IMR-90 (cell line): ENCODE measurements around the gene AGBL1. TPM values are rescaled to one million over a fixed set of nuclear protein-coding genes. Genes with fewer than 3 reads are reported as not detected.

Experiments
- ATAC-seq: fragments of 200-7000 bp; cut with Tn5 transposase; 2 replicates; pipeline ENCODE4 v1.9.1; 2020; ENCODE audit warnings: low read depth, mild to moderate bottlenecking, moderate library complexity
- BruUV-seq: library from RNA; stranded (reverse); fragments of 400-500 nt; replicated peaks from 2 replicates; lab custom pipeline; 2021; lab: Mats Ljungman, UMichigan
- CTCF ChIA-PET: fragments of 300-600 bp; formaldehyde crosslinking; extraction: SDS; loops from one replicate; lab custom pipeline; 2021; ENCODE audit warnings: antibody characterized with exemption; lab: Yijun Ruan, JAX
- POLR2A ChIA-PET: fragments of 300-600 bp; sonication (Branson Sonifier 250); formaldehyde crosslinking; loops from one replicate; lab custom pipeline; 2022; ENCODE audit warnings: antibody characterized with exemption; ENCODE audit not compliant: unreplicated experiment; lab: Charles Lee
- DNase-seq: peaks from one replicate; pipeline ENCODE4 v3.0.0; 2013
- H2AFZ ChIP-seq: replicated peaks from 2 replicates; pipeline ENCODE3; 2013; ENCODE audit warnings: low read length, mild to moderate bottlenecking; ENCODE audit not compliant: poor library complexity
- H2AK5ac ChIP-seq: 2 replicates; pipeline ENCODE4 v1.6.1; 2013; ENCODE audit warnings: low read depth, low read length, inconsistent platforms
- H2AK9ac ChIP-seq: replicated peaks from 2 replicates; pipeline ENCODE3; 2013; ENCODE audit warnings: mild to moderate bottlenecking, low read depth, low read length, moderate library complexity; ENCODE audit not compliant: poor library complexity
- H2BK120ac ChIP-seq: 2 replicates; pipeline ENCODE4 v1.6.1; 2013; ENCODE audit warnings: low read depth, low read length, inconsistent platforms
- H2BK15ac ChIP-seq: 3 replicates; pipeline ENCODE4 v1.6.1; 2013; ENCODE audit warnings: low read depth, low read length, inconsistent platforms
- H2BK20ac ChIP-seq: 2 replicates; pipeline ENCODE4 v1.6.1; 2013; ENCODE audit warnings: low read depth, mild to moderate bottlenecking, inconsistent platforms, low read length, moderate library complexity
- H2BK5ac ChIP-seq: 2 replicates; pipeline ENCODE4 v1.6.1; 2013; ENCODE audit warnings: mild to moderate bottlenecking, low read depth, low read length, inconsistent platforms; ENCODE audit not compliant: poor library complexity, severe bottlenecking
- H3K14ac ChIP-seq: replicated peaks from 2 replicates; pipeline ENCODE4 v1.6.1; 2013; ENCODE audit warnings: low read depth, low read length, inconsistent platforms
- H3K18ac ChIP-seq: 2 replicates; pipeline ENCODE4 v1.6.1; 2013; ENCODE audit warnings: low read depth, low read length, control low read depth
- H3K23ac ChIP-seq: 2 replicates; pipeline ENCODE4 v1.6.1; 2013; ENCODE audit warnings: low read depth, low read length, inconsistent platforms
- H3K27ac ChIP-seq: 2 replicates; pipeline ENCODE4 v1.5.1; 2013; ENCODE audit warnings: mild to moderate bottlenecking, control low read depth, low read length; ENCODE audit not compliant: insufficient read depth
- H3K27me3 ChIP-seq: 2 replicates; pipeline ENCODE4 v1.6.1; 2013; ENCODE audit warnings: low read length; ENCODE audit not compliant: control insufficient read depth, insufficient read depth
- H3K36me3 ChIP-seq: 2 replicates; pipeline ENCODE4 v1.6.1; 2013; ENCODE audit warnings: low read length, mixed read lengths; ENCODE audit not compliant: control insufficient read depth, insufficient read depth
- H3K4ac ChIP-seq: 2 replicates; pipeline ENCODE4 v1.6.1; 2013; ENCODE audit warnings: low read depth, low read length, inconsistent platforms
- H3K4me1 ChIP-seq: 2 replicates; pipeline ENCODE4 v1.6.1; 2013; ENCODE audit warnings: low read length, mixed read lengths; ENCODE audit not compliant: control insufficient read depth, insufficient read depth
- H3K4me2 ChIP-seq: 2 replicates; pipeline ENCODE4 v1.6.1; 2013; ENCODE audit warnings: low read depth, mild to moderate bottlenecking, control low read depth, low read length, moderate library complexity
- H3K4me3 ChIP-seq: 2 replicates; pipeline ENCODE4 v1.5.1; 2013; ENCODE audit warnings: low read depth, mild to moderate bottlenecking, control low read depth, low read length, moderate library complexity; ENCODE audit not compliant: insufficient read depth
- H3K56ac ChIP-seq: 2 replicates; pipeline ENCODE4 v1.6.1; 2013; ENCODE audit warnings: low read length, inconsistent platforms; ENCODE audit not compliant: insufficient read depth; ENCODE audit errors: extremely low read depth
- H3K79me1 ChIP-seq, 2 experiments: 2 replicates each; pipeline ENCODE4 v1.6.1; 2013; ENCODE audit warnings: low read length in 2 of 2, inconsistent platforms in 1 of 2, low read depth in 1 of 2
- H3K9ac ChIP-seq: 2 replicates; pipeline ENCODE4 v1.6.1; 2013; ENCODE audit warnings: low read depth, low read length, control low read depth
- H3K9me1 ChIP-seq: 2 replicates; pipeline ENCODE4 v1.6.1; 2013; ENCODE audit warnings: low read length, inconsistent platforms; ENCODE audit not compliant: insufficient read depth
- H3K9me3 ChIP-seq: 2 replicates; pipeline ENCODE4 v1.6.1; 2013; ENCODE audit warnings: low read length; ENCODE audit not compliant: control insufficient read depth, insufficient read depth
- H4K20me1 ChIP-seq: 2 replicates; pipeline ENCODE4 v1.6.1; 2013; ENCODE audit warnings: low read length, inconsistent platforms; ENCODE audit not compliant: insufficient read depth
- H4K5ac ChIP-seq: 2 replicates; pipeline ENCODE4 v1.6.1; 2013; ENCODE audit warnings: mild to moderate bottlenecking, low read depth, low read length, control low read depth
- H4K8ac ChIP-seq, 2 experiments: 2 replicates each; pipeline ENCODE4 v1.6.1; 2013; ENCODE audit warnings: low read depth in 2 of 2, low read length in 2 of 2, control low read depth in 1 of 2, inconsistent platforms in 1 of 2
- H4K91ac ChIP-seq: 2 replicates; pipeline ENCODE4 v1.6.1; 2013; ENCODE audit warnings: low read depth, low read length, inconsistent platforms; ENCODE audit not compliant: insufficient read depth
- FOS ChIP-seq: fragments of 150-350 bp; IDR thresholded peaks from 2 replicates; pipeline ENCODE4 v1.6.1; 2016; ENCODE audit warnings: low read depth, low read length
- NFE2L2 ChIP-seq: fragments of 150-350 bp; IDR thresholded peaks from 2 replicates; pipeline ENCODE4 v1.6.1; 2016; ENCODE audit warnings: low read depth, mild to moderate bottlenecking, low read length
- RAD21 ChIP-seq: IDR thresholded peaks from 2 replicates; pipeline ENCODE4 v1.6.1; 2012; ENCODE audit warnings: low read length, improper control_type of control experiment
- SMC3 ChIP-seq: fragments of 150-350 bp; IDR thresholded peaks from 2 replicates; pipeline ENCODE4 v1.6.1; 2016; ENCODE audit warnings: low read depth, mild to moderate bottlenecking, antibody characterized with exemption, low read length, moderate library complexity
- WGBS, 2 experiments: methylation state at CpG; one replicate each; pipeline versions ENCODE4 v1.1.5 to v1.1.7; 2013; ENCODE audit warnings: missing lambda C conversion rate in 2 of 2; ENCODE audit not compliant: insufficient read length in 1 of 2; ENCODE audit errors: extremely low coverage in 2 of 2; 5-methylcytosine and 5-hydroxymethylcytosine counted together
- dilution Hi-C: fragments of 300-500 bp; cut with HindIII; formaldehyde crosslinking; loops from one replicate; pipeline ENCODE4 v1.14.3; 2018; ENCODE audit warnings: low sequenced_read_pairs; ENCODE audit not compliant: unreplicated experiment
- in situ Hi-C: fragments of 300-500 bp; cut with MboI; formaldehyde crosslinking; loops from 3 replicates; pipeline ENCODE4 v1.14.3; 2019; ENCODE audit warnings: low sequenced_read_pairs, inconsistent platforms, mixed read lengths
- intact Hi-C: fragments of 100-400 bp; cut with micrococcal nuclease; formaldehyde crosslinking; loops from 2 replicates; pipeline ENCODE4 v1.10.0; 2022
- polyA plus RNA-seq, 3 experiments: library from polyadenylated mRNA; depleted of rRNA; stranded (reverse); fragments of >200 nt; gene quantifications; 2 replicates each; pipeline ENCODE4 v1.2.3, GENCODE V29; 2012; ENCODE audit warnings: low replicate concordance in 1 of 3
- total RNA-seq: library from RNA; depleted of rRNA; stranded (reverse); fragments of >200 nt; gene quantifications from 2 replicates; pipeline ENCODE4 v1.2.3, GENCODE V29; 2012

AGBL1 gene
- total and polyA plus RNA-seq, 2 of the 4 experiments (the other 2 are of a cell fraction) = not detected

DNA sequence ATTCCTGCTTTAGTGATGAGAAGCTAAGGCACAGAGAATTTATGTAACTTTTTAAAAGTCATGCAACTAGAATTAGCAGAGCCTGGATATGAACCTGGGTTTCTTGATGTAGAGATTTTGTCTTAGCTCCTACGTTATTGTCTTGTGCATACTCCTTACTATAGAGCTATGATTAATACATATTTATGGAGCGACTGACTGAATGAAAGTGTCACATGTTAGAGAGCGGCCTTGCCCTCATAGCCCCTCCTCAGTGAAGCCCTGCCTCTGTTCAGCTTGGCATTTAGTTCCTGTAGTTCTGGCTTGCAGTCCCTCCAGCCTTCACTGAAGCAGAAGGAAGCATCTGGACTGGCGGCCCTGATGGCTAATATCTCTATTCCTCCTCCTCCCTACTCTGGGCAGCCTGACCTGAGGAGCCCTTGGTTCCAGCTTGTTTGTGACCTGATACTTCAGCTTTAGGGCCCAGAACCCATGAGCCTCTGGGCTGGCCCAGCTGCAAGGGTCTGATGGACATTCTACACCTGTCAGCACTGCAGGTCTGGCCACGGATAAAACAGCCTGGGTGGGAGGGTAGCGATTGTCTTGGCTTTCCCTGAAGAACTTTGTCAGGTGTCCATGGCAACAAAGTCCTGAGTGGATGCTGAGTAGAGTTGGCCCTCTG, 13.4 kb upstream of the AGBL1 start:
- no peak for TF ChIP-seq FOS
- TF ChIP-seq NFE2L2 = no peak
- no peak for TF ChIP-seq RAD21
- no peak for TF ChIP-seq SMC3
- Histone ChIP-seq H3K4me2 (no peak overlapping the region), H3K14ac (no peak overlapping the region), H3K4me3 (no peak overlapping the region), H3K9me3 (peaks cover 16% of the 10 kb centered on the region), H4K8ac (no peak overlapping the region), H3K36me3 (no peaks in the 10 kb centered on the region), H3K23ac (no peak overlapping the region), H3K4ac (no peak overlapping the region), H3K9me1 (no peaks in the 10 kb centered on the region), H3K27me3 (no peaks in the 10 kb centered on the region), H4K91ac (no peak overlapping the region), H2AFZ (no peak overlapping the region), H2BK120ac (no peak overlapping the region), H3K4me1 (no peaks in the 10 kb centered on the region), H4K20me1 (no peaks in the 10 kb centered on the region), H2BK20ac (no peak overlapping the region), H2AK9ac (no peak overlapping the region), H3K18ac (no peak overlapping the region), H3K27ac (no peak overlapping the region), H2BK5ac (no peak overlapping the region), H3K56ac (no peak overlapping the region), H4K5ac (no peak overlapping the region), H2AK5ac (no peak overlapping the region), H3K79me1 (no peaks in the 10 kb centered on the region), H3K9ac (no peak overlapping the region), H2BK15ac (no peak overlapping the region)
- BruUV-seq = no TSS peak
- ChIA-PET CTCF (no interaction called here), POLR2A (no interaction called here)
- DNase-seq (no peak), ATAC-seq (no peak)
- in situ Hi-C loops (no loop called here), intact Hi-C loops (no loop called here), dilution Hi-C loops (no loop called here)
- WGBS, 2 experiments = no CpG with 5 or more reads among the region's 6 CpGs
